ENCODE results near the gene CPNE5.
A peak's percentile ranks its signal among the peaks of the same experiment; 100 is the strongest.

The CPNE5 gene

DNA sequence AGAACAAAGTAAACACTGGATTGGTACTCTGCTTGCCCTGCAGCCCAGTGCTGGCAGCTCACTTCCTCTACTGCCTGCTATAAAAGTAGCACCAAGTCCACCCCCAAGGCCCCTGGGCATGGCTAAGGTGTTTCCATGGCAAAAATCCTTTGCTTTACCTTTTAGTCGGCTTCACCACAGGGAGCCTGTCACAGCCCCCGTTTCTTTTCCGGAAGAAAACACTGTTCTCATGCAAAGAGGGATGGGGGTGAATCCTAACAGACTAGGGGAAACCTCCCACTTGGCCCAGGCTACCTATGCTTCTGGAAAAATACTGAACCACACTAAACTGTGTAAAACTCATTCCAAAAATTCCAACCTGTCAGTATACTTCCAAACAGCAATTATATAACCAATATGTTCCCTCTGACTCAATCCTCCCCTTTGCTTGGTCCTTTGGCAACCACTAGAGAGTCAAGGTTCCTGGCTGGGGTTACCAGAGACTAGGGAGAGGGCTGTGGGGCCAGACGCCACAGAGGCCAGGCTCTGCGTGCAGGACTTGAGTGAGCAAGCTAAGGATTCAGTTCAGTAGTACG is 19.2 kb upstream of the CPNE5 start:
- DNase-seq (ENCODE audit: low spot score): no peak

DNA sequence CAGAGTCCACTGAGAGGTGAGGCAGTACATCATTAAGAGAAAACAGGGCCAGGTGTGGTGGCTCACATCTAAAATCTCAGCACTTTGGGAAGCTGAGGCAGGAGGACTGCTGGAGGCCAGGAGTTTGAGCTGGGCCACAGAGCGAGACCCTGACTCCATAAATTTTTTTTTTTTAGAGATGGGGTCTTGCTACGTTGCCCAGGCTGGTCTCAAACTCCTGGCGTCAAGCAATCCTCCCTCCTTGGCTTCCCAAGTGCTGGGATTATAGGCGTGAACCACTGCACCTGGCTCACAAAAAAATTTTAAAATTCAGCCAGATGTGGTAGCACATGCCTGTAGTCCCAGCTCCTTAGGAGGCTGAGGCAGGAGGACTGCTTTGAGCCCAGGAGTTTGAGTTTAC is 18.1 kb upstream of the CPNE5 start:
- peaks cover 60% of the 10 kb centered on the region for H3K36me3 ChIP-seq (ENCODE audit: low read depth)
- ATAC-seq (ENCODE audit: low read depth): no peak

More for the DNA sequence above, 19.2 kb upstream of the CPNE5 start:
- Histone ChIP-seq H3K4me3 (ENCODE audit: severe bottlenecking) (no peak overlapping the region), H3K9me3 (ENCODE audit: severe bottlenecking) (no peaks in the 10 kb centered on the region), H3K4me1 (ENCODE audit: insufficient read depth, poor library complexity, severe bottlenecking) (peaks cover 15% of the 10 kb centered on the region), H3K27ac (ENCODE audit: poor library complexity, severe bottlenecking) (no peak overlapping the region), H3K36me3 (ENCODE audit: low read depth) (peaks cover 70% of the 10 kb centered on the region), H3K27me3 (ENCODE audit: insufficient read depth, poor library complexity, severe bottlenecking) (no peaks in the 10 kb centered on the region)
- ATAC-seq (ENCODE audit: low read depth): no peak
- TF ChIP-seq, protein P1, sequence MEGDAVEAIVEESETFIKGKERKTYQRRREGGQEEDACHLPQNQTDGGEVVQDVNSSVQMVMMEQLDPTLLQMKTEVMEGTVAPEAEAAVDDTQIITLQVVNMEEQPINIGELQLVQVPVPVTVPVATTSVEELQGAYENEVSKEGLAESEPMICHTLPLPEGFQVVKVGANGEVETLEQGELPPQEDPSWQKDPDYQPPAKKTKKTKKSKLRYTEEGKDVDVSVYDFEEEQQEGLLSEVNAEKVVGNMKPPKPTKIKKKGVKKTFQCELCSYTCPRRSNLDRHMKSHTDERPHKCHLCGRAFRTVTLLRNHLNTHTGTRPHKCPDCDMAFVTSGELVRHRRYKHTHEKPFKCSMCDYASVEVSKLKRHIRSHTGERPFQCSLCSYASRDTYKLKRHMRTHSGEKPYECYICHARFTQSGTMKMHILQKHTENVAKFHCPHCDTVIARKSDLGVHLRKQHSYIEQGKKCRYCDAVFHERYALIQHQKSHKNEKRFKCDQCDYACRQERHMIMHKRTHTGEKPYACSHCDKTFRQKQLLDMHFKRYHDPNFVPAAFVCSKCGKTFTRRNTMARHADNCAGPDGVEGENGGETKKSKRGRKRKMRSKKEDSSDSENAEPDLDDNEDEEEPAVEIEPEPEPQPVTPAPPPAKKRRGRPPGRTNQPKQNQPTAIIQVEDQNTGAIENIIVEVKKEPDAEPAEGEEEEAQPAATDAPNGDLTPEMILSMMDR (IDR thresholded peaks at IDR 0.05; ENCODE audit: poor library complexity, severe bottlenecking): no peak

DNA sequence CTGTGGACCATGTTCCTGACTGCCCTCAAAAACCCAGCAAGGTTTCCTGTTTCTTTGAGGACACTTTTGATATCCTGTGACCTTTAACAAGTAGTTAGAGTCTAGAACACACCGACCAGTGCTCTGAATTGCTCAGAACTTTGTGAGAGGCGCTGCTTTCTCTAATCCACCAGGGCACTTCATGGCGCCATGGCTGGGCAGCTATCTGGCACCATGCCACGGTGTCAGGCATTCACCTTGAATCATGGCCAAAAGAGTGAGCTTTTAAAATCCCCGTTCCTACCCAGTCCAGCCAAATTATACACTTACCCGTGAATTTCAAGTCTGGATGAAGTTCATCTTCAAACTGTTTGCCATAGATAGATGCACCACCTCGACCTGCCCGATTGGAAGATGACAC is 17.0 kb upstream of the CPNE5 start:
- Histone ChIP-seq H3K9me3 (ENCODE audit: severe bottlenecking) (no peaks in the 10 kb centered on the region), H3K36me3 (ENCODE audit: low read depth) (peaks cover 53% of the 10 kb centered on the region), H3K4me1 (ENCODE audit: insufficient read depth, poor library complexity, severe bottlenecking) (peaks cover 12% of the 10 kb centered on the region), H3K4me3 (ENCODE audit: severe bottlenecking) (no peak overlapping the region), H3K27ac (ENCODE audit: poor library complexity, severe bottlenecking) (no peak overlapping the region), H3K27me3 (ENCODE audit: insufficient read depth, poor library complexity, severe bottlenecking) (no peaks in the 10 kb centered on the region)
- TF ChIP-seq, protein P1 (IDR thresholded peaks at IDR 0.05; ENCODE audit: poor library complexity, severe bottlenecking): no peak
- ATAC-seq (ENCODE audit: low read depth): no peak
- no peak for DNase-seq (ENCODE audit: low spot score)

More for the DNA sequence above, 18.1 kb upstream of the CPNE5 start:
- TF ChIP-seq, protein P1 (IDR thresholded peaks at IDR 0.05; ENCODE audit: poor library complexity, severe bottlenecking): no peak
- Histone ChIP-seq H3K9me3 (ENCODE audit: severe bottlenecking) (no peaks in the 10 kb centered on the region), H3K4me1 (ENCODE audit: insufficient read depth, poor library complexity, severe bottlenecking) (peaks cover 16% of the 10 kb centered on the region), H3K4me3 (ENCODE audit: severe bottlenecking) (no peak overlapping the region), H3K27ac (ENCODE audit: poor library complexity, severe bottlenecking) (no peak overlapping the region), H3K27me3 (ENCODE audit: insufficient read depth, poor library complexity, severe bottlenecking) (no peaks in the 10 kb centered on the region)
- no peak for DNase-seq (ENCODE audit: low spot score)

DNA sequence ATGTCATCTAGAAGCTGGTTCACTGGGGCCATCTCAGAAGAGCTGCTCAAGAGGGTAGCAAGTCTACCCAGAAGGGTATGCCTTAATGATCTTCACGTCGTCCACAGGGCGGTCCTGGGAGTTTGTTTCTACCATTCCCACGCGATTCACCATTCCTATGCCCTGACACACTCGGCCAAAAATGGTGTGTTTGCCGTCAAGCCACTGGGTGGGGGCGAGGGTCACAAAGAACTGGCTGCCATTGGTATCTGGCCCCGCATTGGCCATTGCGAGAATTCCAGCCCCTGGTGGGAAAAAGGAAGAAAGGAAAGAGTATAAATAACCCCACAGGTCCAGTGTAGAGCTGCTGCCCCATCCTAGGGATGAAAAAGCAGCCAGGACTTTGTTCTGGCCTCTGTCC is 16.5 kb upstream of the CPNE5 start:
- H3K27ac ChIP-seq (ENCODE audit: poor library complexity, severe bottlenecking): no peak overlapping the region
- no peaks in the 10 kb centered on the region for H3K27me3 ChIP-seq (ENCODE audit: insufficient read depth, poor library complexity, severe bottlenecking)
- TF ChIP-seq, protein P1 (IDR thresholded peaks at IDR 0.05; ENCODE audit: poor library complexity, severe bottlenecking): no peak
- H3K9me3 ChIP-seq (ENCODE audit: severe bottlenecking): no peaks in the 10 kb centered on the region
- H3K36me3 ChIP-seq (ENCODE audit: low read depth): peaks cover 48% of the 10 kb centered on the region
- DNase-seq (ENCODE audit: low spot score): no peak
- peaks cover 12% of the 10 kb centered on the region for H3K4me1 ChIP-seq (ENCODE audit: insufficient read depth, poor library complexity, severe bottlenecking)
- no peak for ATAC-seq (ENCODE audit: low read depth)
- no peak overlapping the region for H3K4me3 ChIP-seq (ENCODE audit: severe bottlenecking)

DNA sequence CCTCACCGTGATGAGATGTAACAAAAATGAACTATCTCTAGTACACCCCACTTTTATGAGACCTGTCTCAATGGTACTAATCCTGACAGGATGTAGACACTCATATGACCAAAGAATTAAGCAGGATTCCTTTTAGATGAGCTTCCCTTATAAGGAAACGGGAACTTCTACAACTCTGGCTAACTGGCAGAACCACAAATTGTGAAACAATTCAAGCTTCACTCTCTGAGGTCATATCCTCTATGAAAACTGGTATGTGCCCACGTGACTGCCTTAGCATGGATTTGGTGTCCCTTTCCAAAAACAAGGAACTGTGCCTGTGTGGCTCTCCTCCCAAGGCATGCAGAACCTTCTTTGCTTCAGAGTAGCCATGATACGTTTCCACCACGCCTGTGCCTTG is 14.1 kb upstream of the CPNE5 start:
- H3K27ac ChIP-seq (ENCODE audit: poor library complexity, severe bottlenecking): peak overlapping the region; percentile 62

More for the DNA sequence above, 14.1 kb upstream of the CPNE5 start:
- Histone ChIP-seq H3K4me1 (ENCODE audit: insufficient read depth, poor library complexity, severe bottlenecking) (peaks cover 12% of the 10 kb centered on the region), H3K36me3 (ENCODE audit: low read depth) (peaks cover 37% of the 10 kb centered on the region), H3K4me3 (ENCODE audit: severe bottlenecking) (no peak overlapping the region), H3K9me3 (ENCODE audit: severe bottlenecking) (no peaks in the 10 kb centered on the region), H3K27me3 (ENCODE audit: insufficient read depth, poor library complexity, severe bottlenecking) (no peaks in the 10 kb centered on the region)
- TF ChIP-seq, protein P1 (IDR thresholded peaks at IDR 0.05; ENCODE audit: poor library complexity, severe bottlenecking): no peak
- DNase-seq (ENCODE audit: low spot score): no peak
- peak; percentile 79 for ATAC-seq (ENCODE audit: low read depth)

Measured in RWPE2 (cell line).